Measurements from ENCODE around the gene HOXA6. TPM values are rescaled to one million over a fixed set of nuclear protein-coding genes. Genes with fewer than 3 reads are reported as not detected.
A peak's percentile ranks its signal among the peaks of the same experiment; 100 is the strongest.

Gene HOXA6
- total RNA-seq, 1 experiment from 2014 or later, result 3.7 TPM

- peak; percentile 79 for DNase-seq (ENCODE audit: low read depth)
Observed at GRCh38 chr7:27110186-27111031, 37.2 kb downstream of the HOXA6 start.

- DNase-seq (ENCODE audit: low read depth), result no peak
Observed at GRCh38 chr7:27109466-27110185, 37.9 kb downstream of the HOXA6 start.

GRCh38 chr7:27108390-27109127 lies 39.0 kb downstream of the HOXA6 start:
- peak; percentile 37 for DNase-seq (ENCODE audit: low read depth)

- DNase-seq (ENCODE audit: low read depth), result no peak
Observed at GRCh38 chr7:27107391-27108381, 39.9 kb downstream of the HOXA6 start.

GRCh38 chr7:27106901-27107240 lies 40.7 kb downstream of the HOXA6 start:
- DNase-seq (ENCODE audit: low read depth), result no peak

GRCh38 chr7:27106181-27106900 lies 41.2 kb downstream of the HOXA6 start:
- no peak for DNase-seq (ENCODE audit: low read depth)

GRCh38 chr7:27105301-27106031 lies 42.1 kb downstream of the HOXA6 start:
- DNase-seq (ENCODE audit: low read depth), result no peak

- DNase-seq (ENCODE audit: low read depth), result no peak
Observed at GRCh38 chr7:27104341-27105058, 43.1 kb downstream of the HOXA6 start.

- peak; percentile 55 for DNase-seq (ENCODE audit: low read depth)
Observed at GRCh38 chr7:27103489-27104226, 43.9 kb downstream of the HOXA6 start.

- peak; percentile 70 for DNase-seq (ENCODE audit: low read depth)
Observed at GRCh38 chr7:27102581-27103442, 44.8 kb downstream of the HOXA6 start, which contains the start of gene HOXA2. Gene HOXA2 (minus strand): TSS chr7:27102683. CDS start chr7:27102500, 183 bp downstream.

- no peak for DNase-seq (ENCODE audit: low read depth)
Observed at GRCh38 chr7:27101957-27102580, 45.5 kb downstream of the HOXA6 start.

- peak; percentile 55 for DNase-seq (ENCODE audit: low read depth)
Observed at GRCh38 chr7:27101171-27101956, 46.2 kb downstream of the HOXA6 start.

GRCh38 chr7:27100694-27101170 lies 46.8 kb downstream of the HOXA6 start:
- DNase-seq (ENCODE audit: low read depth), result no peak

GRCh38 chr7:27099453-27100370 lies 47.9 kb downstream of the HOXA6 start:
- no peak for DNase-seq (ENCODE audit: low read depth)
